Urinary bladder (tissue), 4 donors: ENCODE results near the gene HMGN5. TPM values are rescaled to one million over a fixed set of nuclear protein-coding genes. Genes with fewer than 3 reads are reported as not detected.
A peak's percentile ranks its signal among the peaks of the same experiment; 100 is the strongest.

Experiments
- DNase-seq: peaks from one replicate; pipeline ENCODE4 v3.0.0-alpha.2; 2015; ENCODE audit errors: extremely low spot score
- H3K27ac ChIP-seq: one replicate; pipeline ENCODE4 v1.5.1; 2013; ENCODE audit warnings: low read depth, mild to moderate bottlenecking, moderate library complexity
- H3K36me3 ChIP-seq: one replicate; pipeline ENCODE4 v1.6.1; 2013; ENCODE audit warnings: mild to moderate bottlenecking, moderate library complexity; ENCODE audit not compliant: insufficient read depth
- H3K4me1 ChIP-seq: one replicate; pipeline ENCODE4 v1.6.1; 2013; ENCODE audit warnings: mild to moderate bottlenecking, moderate library complexity; ENCODE audit not compliant: insufficient read depth
- H3K4me3 ChIP-seq: one replicate; pipeline ENCODE4 v1.5.1; 2013; ENCODE audit warnings: low read depth, low read length
- WGBS: extraction: QIAGEN DNeasy Blood & Tissue Kit; methylation state at CpG from one replicate; pipeline ENCODE4 v1.1.7; 2013; 5-methylcytosine and 5-hydroxymethylcytosine counted together
- polyA plus RNA-seq: library from polyadenylated mRNA; stranded (reverse); fragments of 200-250 nt; gene quantifications from one replicate; pipeline ENCODE4 v1.2.3, GENCODE V29; 2013
- total RNA-seq: library from RNA; depleted of rRNA; stranded (reverse); fragments of >200 nt; gene quantifications from one replicate; pipeline ENCODE4 v1.2.3, GENCODE V29; 2014
- donor health status: healthy with polysubstance abuse.
- donor health status: healthy.

HMGN5 gene
- total and polyA plus RNA-seq, 2 donors = 4.9 to 14.5 TPM

- peak overlapping the region; percentile 5 for H3K27ac ChIP-seq
- DNase-seq = no peak
- peak overlapping the region; percentile 70 for H3K4me3 ChIP-seq
- WGBS = 0% methylated on average over 8 of the region's 8 CpGs
- H3K4me1 ChIP-seq = no peaks in the 10 kb centered on the region
- H3K36me3 ChIP-seq = no peaks in the 10 kb centered on the region
Measured at GRCh38 chrX:81202456-81202819, 725 bp upstream of the HMGN5 start.

- Histone ChIP-seq H3K27ac (no peak overlapping the region), H3K4me3 (peak overlapping the region; percentile 70), H3K4me1 (no peaks in the 10 kb centered on the region), H3K36me3 (no peaks in the 10 kb centered on the region)
- DNase-seq = no peak
- 10% methylated on average over 1 of the region's 1 CpG for WGBS
Measured at GRCh38 chrX:81201071-81201470, 642 bp downstream of the HMGN5 start.

- Histone ChIP-seq H3K27ac (no peak overlapping the region), H3K4me3 (no peak overlapping the region), H3K4me1 (no peaks in the 10 kb centered on the region), H3K36me3 (no peaks in the 10 kb centered on the region)
- no peak for DNase-seq
- 13% methylated on average over 5 of the region's 5 CpGs for whole genome bisulfite sequencing
Measured at GRCh38 chrX:81195712-81196111, 6.0 kb downstream of the HMGN5 start.

- H3K4me3 ChIP-seq = no peak overlapping the region
- 96% methylated on average over 2 of the region's 2 CpGs for WGBS
- H3K36me3 ChIP-seq = no peaks in the 10 kb centered on the region
- H3K27ac ChIP-seq = no peak overlapping the region
- no peak for DNase-seq
- no peaks in the 10 kb centered on the region for H3K4me1 ChIP-seq
Measured at GRCh38 chrX:81195259-81195658, 6.5 kb downstream of the HMGN5 start.

- Histone ChIP-seq H3K27ac (no peak overlapping the region), H3K36me3 (no peaks in the 10 kb centered on the region), H3K4me3 (no peak overlapping the region), H3K4me1 (no peaks in the 10 kb centered on the region)
- 22% methylated on average over 1 of the region's 1 CpG for WGBS
- no peak for DNase-seq
Measured at GRCh38 chrX:81174286-81174685, 27.4 kb downstream of the HMGN5 start.

GRCh38 chrX:81168391-81168790 is 33.3 kb downstream of the HMGN5 start:
- Histone ChIP-seq H3K27ac (no peak overlapping the region), H3K4me3 (no peak overlapping the region), H3K36me3 (no peaks in the 10 kb centered on the region), H3K4me1 (no peaks in the 10 kb centered on the region)
- WGBS = 93% methylated on average over 3 of the region's 3 CpGs
- no peak for DNase-seq

- H3K4me1 ChIP-seq = no peaks in the 10 kb centered on the region
- peak overlapping the region; percentile 47 for H3K4me3 ChIP-seq
- peak; percentile 86 for DNase-seq
- H3K27ac ChIP-seq = no peak overlapping the region
- under 1% methylated on average over 34 of the region's 34 CpGs for WGBS
- H3K36me3 ChIP-seq = no peaks in the 10 kb centered on the region
Measured at GRCh38 chrX:81121513-81122363, 80.0 kb downstream of the HMGN5 start.

GRCh38 chrX:81120936-81121371 is 80.8 kb downstream of the HMGN5 start:
- Histone ChIP-seq H3K4me1 (no peaks in the 10 kb centered on the region), H3K27ac (no peak overlapping the region), H3K36me3 (no peaks in the 10 kb centered on the region), H3K4me3 (peak overlapping the region; percentile 47)
- DNase-seq = no peak
- 0% methylated on average over 12 of the region's 12 CpGs for WGBS

- WGBS = under 1% methylated on average over 17 of the region's 17 CpGs
Measured at GRCh38 chrX:81120258-81120935, 81.3 kb downstream of the HMGN5 start.

GRCh38 chrX:81114757-81115156 is 87.0 kb downstream of the HMGN5 start:
- Histone ChIP-seq H3K36me3 (no peaks in the 10 kb centered on the region), H3K4me3 (no peak overlapping the region)
- WGBS = 95% methylated on average over 2 of the region's 2 CpGs

More at GRCh38 chrX:81120258-81120935, 81.3 kb downstream of the HMGN5 start:
- Histone ChIP-seq H3K36me3 (no peaks in the 10 kb centered on the region), H3K4me1 (no peaks in the 10 kb centered on the region), H3K4me3 (peak overlapping the region; percentile 47), H3K27ac (no peak overlapping the region)
- no peak for DNase-seq

GRCh38 chrX:81110286-81110685 is 91.4 kb downstream of the HMGN5 start:
- no peaks in the 10 kb centered on the region for H3K36me3 ChIP-seq
- no peak for DNase-seq
- H3K27ac ChIP-seq = no peak overlapping the region
- no peaks in the 10 kb centered on the region for H3K4me1 ChIP-seq
- 94% methylated on average over 3 of the region's 3 CpGs for WGBS
- no peak overlapping the region for H3K4me3 ChIP-seq

More at GRCh38 chrX:81114757-81115156, 87.0 kb downstream of the HMGN5 start:
- no peak for DNase-seq
- Histone ChIP-seq H3K27ac (no peak overlapping the region), H3K4me1 (no peaks in the 10 kb centered on the region)

GRCh38 chrX:81082649-81083048 is 119.1 kb downstream of the HMGN5 start:
- WGBS = 90% methylated on average over 2 of the region's 2 CpGs
- no peaks in the 10 kb centered on the region for H3K4me1 ChIP-seq
- H3K36me3 ChIP-seq = no peaks in the 10 kb centered on the region
- no peak overlapping the region for H3K4me3 ChIP-seq
- no peak overlapping the region for H3K27ac ChIP-seq
- no peak for DNase-seq
